K562 (cell line): ENCODE data around the gene GP1BA. TPM values are rescaled to one million over a fixed set of nuclear protein-coding genes. Genes with fewer than 3 reads are reported as not detected.

ENCODE experiments used
- CBX5 ChIP-seq: IDR thresholded peaks from 2 replicates; pipeline ENCODE4 v1.6.1; 2014; ENCODE audit warnings: low read depth, borderline replicate concordance
- CXXC5 ChIP-seq: fragments of 250-450 bp; sonication (Bioruptor Pico); IDR thresholded peaks from 2 replicates; pipeline ENCODE4 v1.8.0; 2022; ENCODE audit warnings: inconsistent platforms, mild to moderate bottlenecking, moderate library complexity
- KDM5B ChIP-seq: fragments of 200-600 bp; sonication (generic); IDR thresholded peaks from 2 replicates; pipeline ENCODE4 v1.6.1; 2012; ENCODE audit warnings: low read depth, mild to moderate bottlenecking, moderate library complexity, low read length, control low read depth, inconsistent platforms; ENCODE audit not compliant: insufficient replicate concordance
- MBD1 ChIP-seq: fragments of 250-450 bp; sonication (Bioruptor Pico); IDR thresholded peaks from 2 replicates; pipeline ENCODE4 v1.8.0; 2022; ENCODE audit warnings: inconsistent platforms
- NEUROD1 ChIP-seq: fragments of 150-350 bp; IDR thresholded peaks from 2 replicates; pipeline ENCODE4 v1.6.1; 2014; ENCODE audit warnings: borderline replicate concordance, low read length, low read depth; ENCODE audit not compliant: partially characterized antibody
- PATZ1 ChIP-seq: fragments of 250-450 bp; sonication (Bioruptor Pico); IDR thresholded peaks from 2 replicates; pipeline ENCODE4 v1.5.0; 2020; ENCODE audit warnings: mild to moderate bottlenecking, borderline replicate concordance
- ZBTB40 ChIP-seq, 2 experiments: fragments of 450-650 bp in 1 of 2; sonication (generic) in 1 of 2; formaldehyde crosslinking in 1 of 2; IDR thresholded peaks; 2 replicates each; pipeline versions ENCODE4 v1.7.1 to v1.9.0; 2016 to 2022; ENCODE audit warnings: inconsistent platforms in 1 of 2, mild to moderate bottlenecking in 1 of 2, missing genetic modification reagents in 1 of 2
- ZEB2 ChIP-seq: fragments of 450-650 bp; IDR thresholded peaks from 2 replicates; pipeline ENCODE4 v1.6.1; 2016
- ZNF184 ChIP-seq: sonication (generic); formaldehyde crosslinking; IDR thresholded peaks from 2 replicates; pipeline ENCODE4 v1.5.0; 2020; ENCODE audit warnings: missing genetic modification reagents
- ZZZ3 ChIP-seq: fragments of 450-650 bp; IDR thresholded peaks from 2 replicates; pipeline ENCODE4 v1.6.1; 2016; ENCODE audit warnings: antibody characterized with exemption, mild to moderate bottlenecking, moderate library complexity
- polyA plus RNA-seq, 8 experiments: library from polyadenylated mRNA; depleted of rRNA in 4 of 8; stranded (reverse) in 5 of 8; unstranded in 3 of 8; fragments of >200 nt; fragmentation: Nextera tagmentation in 2 of 8; fragmentation: Illumina TruSeq in 1 of 8; extraction: Ambion mirVana in 2 of 8; extraction: Trizol in 1 of 8; gene quantifications; 2 replicates each; pipeline versions ENCODE4 v1.2.1 to v1.2.3, GENCODE V29; 2011 to 2014; ENCODE audit warnings: inconsistent platforms in 1 of 8, missing spikeins in 1 of 8
- total RNA-seq, 7 experiments: library from RNA; depleted of rRNA in 6 of 7; stranded (reverse); fragments of >200 nt in 6 of 7; fragmentation: Illumina TruSeq in 2 of 7; extraction: Trizol in 2 of 7; gene quantifications; 2 replicates each; pipeline versions ENCODE4 v1.2.1 to v1.2.3, GENCODE V29; 2011 to 2021; ENCODE audit warnings: low replicate concordance in 1 of 7
- TF ChIP-seq, protein P1 (sequence below), 3 experiments: fragments of 200-800 bp in 1 of 3; sonication (Bioruptor generic) in 1 of 3; sonication (generic) in 1 of 3; formaldehyde crosslinking in 1 of 3; IDR thresholded peaks; 2 replicates each; pipeline versions ENCODE4 v1.6.1 to v1.8.0; 2016 to 2022; ENCODE audit warnings: mild to moderate bottlenecking in 2 of 3, missing compliant biosample characterization in 2 of 3, missing genetic modification characterization in 2 of 3, missing genetic modification reagents in 1 of 3

GP1BA gene
- total and polyA plus RNA-seq, 9 of the 15 experiments (the other 6 are each of a cell fraction or from before 2014, with no cell fraction given), result 0.01 TPM; not detected in 8

DNA sequence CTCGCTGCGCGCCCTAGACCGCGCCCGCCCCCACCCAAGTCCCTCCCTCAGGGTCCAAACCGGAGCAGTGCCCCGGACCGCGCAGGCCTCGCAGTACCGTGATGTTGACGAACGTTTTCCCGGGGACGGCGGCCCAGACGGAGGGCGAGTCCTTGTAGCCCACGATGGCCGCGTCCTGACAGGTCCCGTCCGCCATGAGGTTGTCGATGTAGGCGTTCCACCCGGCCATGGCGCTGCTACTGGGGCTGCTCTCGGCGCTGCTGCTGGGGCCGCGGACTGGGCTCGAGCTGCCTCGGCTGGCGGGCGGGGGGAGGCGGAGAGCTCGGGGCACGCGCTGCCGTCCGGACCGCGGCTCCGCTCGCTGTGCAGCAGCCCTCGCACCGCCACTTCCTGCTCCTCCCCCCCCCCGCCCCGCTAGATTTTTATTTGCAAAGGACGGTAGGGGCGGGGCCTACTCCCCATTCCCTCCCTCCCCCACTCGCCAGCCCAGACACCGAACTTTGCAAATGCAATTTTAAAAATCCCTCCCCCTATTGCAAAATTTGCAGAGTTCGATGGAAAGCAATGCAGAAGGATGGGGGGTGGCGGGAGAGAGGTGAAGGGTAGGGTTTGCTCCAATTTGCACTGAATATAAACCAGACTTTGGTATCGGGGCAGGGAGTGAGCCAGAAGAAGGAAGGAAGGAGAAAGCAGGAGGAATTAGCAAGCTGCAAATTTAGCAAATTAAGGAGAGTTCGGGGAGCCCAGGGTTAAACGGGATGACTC lies 16.3 kb downstream of the GP1BA start, which contains the start of gene PFN1 (continued):
- TF ChIP-seq ZBTB40 (IDR thresholded peaks at IDR 0.05), result peak; percentile 59; the same call in 1 of the 2 replicates
- no peak for TF ChIP-seq ZBTB40 (CRISPR knock-in tag; IDR thresholded peaks at IDR 0.05)
- no peak for TF ChIP-seq PATZ1 (CRISPR knock-in tag)
- no peak for TF ChIP-seq KDM5B
- no peak for TF ChIP-seq NEUROD1
- TF ChIP-seq ZZZ3, result no peak
- TF ChIP-seq MBD1, result no peak
- TF ChIP-seq ZEB2, result no peak
- TF ChIP-seq ZNF184, result no peak
- TF ChIP-seq CBX5, result no peak
- no peak for TF ChIP-seq CXXC5
- TF ChIP-seq, protein P1, sequence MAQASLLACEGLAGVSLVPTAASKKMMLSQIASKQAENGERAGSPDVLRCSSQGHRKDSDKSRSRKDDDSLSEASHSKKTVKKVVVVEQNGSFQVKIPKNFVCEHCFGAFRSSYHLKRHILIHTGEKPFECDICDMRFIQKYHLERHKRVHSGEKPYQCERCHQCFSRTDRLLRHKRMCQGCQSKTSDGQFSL (CRISPR knock-in tag; IDR thresholded peaks at IDR 0.05), result peak; percentile 82; the same call in 1 of the 2 replicates
- TF ChIP-seq, protein P1 (tag; IDR thresholded peaks at IDR 0.05), result peak in 1 of 2 experiments; percentile 67; a peak in 2 of 4 replicates
